SJSA1 (cell line): ENCODE data around the gene TRAK2. TPM values are rescaled to one million over a fixed set of nuclear protein-coding genes. Genes with fewer than 3 reads are reported as not detected.
A peak's percentile ranks its signal among the peaks of the same experiment; 100 is the strongest.

Source experiments
- DNase-seq, 2 experiments: peaks; one replicate each; pipeline ENCODE4 v3.0.0-alpha.2; 2015 to 2020; ENCODE audit warnings: low spot score in 2 of 2, low read depth in 1 of 2
- H3K27ac ChIP-seq: fragments of 250-450 bp; sonication (Bioruptor Pico); 2 replicates; pipeline ENCODE4 v1.5.1; 2020; ENCODE audit warnings: mild to moderate bottlenecking, moderate library complexity
- H3K27me3 ChIP-seq: fragments of 250-450 bp; sonication (Bioruptor Pico); replicated peaks from 2 replicates; pipeline ENCODE4 v1.5.1; 2020; ENCODE audit warnings: mild to moderate bottlenecking, moderate library complexity
- H3K36me3 ChIP-seq: fragments of 250-450 bp; sonication (Bioruptor Pico); 2 replicates; pipeline ENCODE4 v1.5.1; 2020; ENCODE audit warnings: mild to moderate bottlenecking
- H3K4me1 ChIP-seq: fragments of 250-450 bp; sonication (Bioruptor Pico); replicated peaks from 2 replicates; pipeline ENCODE4 v1.6.1; 2021; ENCODE audit warnings: mild to moderate bottlenecking
- H3K4me3 ChIP-seq: fragments of 250-450 bp; sonication (Bioruptor Pico); 2 replicates; pipeline ENCODE4 v1.5.1; 2020; ENCODE audit warnings: mild to moderate bottlenecking
- H3K9me3 ChIP-seq: fragments of 250-450 bp; sonication (Bioruptor Pico); replicated peaks from 2 replicates; pipeline ENCODE4 v1.5.1; 2020; ENCODE audit warnings: mild to moderate bottlenecking
- total RNA-seq: library from RNA; depleted of rRNA; stranded (reverse); fragments of >200 nt; shearing (Covaris generic); gene quantifications from 2 replicates; pipeline ENCODE4 v1.2.3, GENCODE V29; 2014

TRAK2 gene
- total RNA-seq, 1 experiment from 2014 or later = 39.8 TPM

- H3K27ac ChIP-seq = no peak overlapping the region
- H3K36me3 ChIP-seq = peaks cover 13% of the 10 kb centered on the region
- no peak overlapping the region for H3K4me3 ChIP-seq
- no peaks in the 10 kb centered on the region for H3K9me3 ChIP-seq
- H3K4me1 ChIP-seq = no peaks in the 10 kb centered on the region; the same call in 1 of the 2 replicates
- H3K27me3 ChIP-seq = no peaks in the 10 kb centered on the region
- DNase-seq = no peak
Observed at GRCh38 chr2:201466050-201466675, 14.9 kb upstream of the TRAK2 start.

- Histone ChIP-seq H3K9me3 (no peaks in the 10 kb centered on the region), H3K4me3 (no peak overlapping the region), H3K36me3 (peaks cover 12% of the 10 kb centered on the region), H3K4me1 (no peaks in the 10 kb centered on the region; the same call in 1 of the 2 replicates), H3K27ac (no peak overlapping the region), H3K27me3 (no peaks in the 10 kb centered on the region)
- DNase-seq = no peak
Observed at GRCh38 chr2:201465524-201465971, 14.3 kb upstream of the TRAK2 start.

- DNase-seq = no peak
- peaks cover 14% of the 10 kb centered on the region for H3K36me3 ChIP-seq
- no peaks in the 10 kb centered on the region for H3K27me3 ChIP-seq
- H3K4me3 ChIP-seq = no peak overlapping the region
- no peaks in the 10 kb centered on the region for H3K9me3 ChIP-seq
- no peaks in the 10 kb centered on the region; the same call in 1 of the 2 replicates for H3K4me1 ChIP-seq
- H3K27ac ChIP-seq = no peak overlapping the region
Observed at GRCh38 chr2:201464547-201464946, 13.3 kb upstream of the TRAK2 start.

GRCh38 chr2:201460532-201460931 lies 9.3 kb upstream of the TRAK2 start:
- H3K9me3 ChIP-seq = no peaks in the 10 kb centered on the region
- no peaks in the 10 kb centered on the region for H3K4me1 ChIP-seq
- no peak overlapping the region for H3K27ac ChIP-seq
- no peak overlapping the region for H3K4me3 ChIP-seq
- peaks cover 16% of the 10 kb centered on the region for H3K36me3 ChIP-seq
- no peaks in the 10 kb centered on the region for H3K27me3 ChIP-seq
- no peak for DNase-seq

GRCh38 chr2:201458381-201458780 lies 7.1 kb upstream of the TRAK2 start:
- Histone ChIP-seq H3K27ac (no peak overlapping the region), H3K36me3 (peaks cover 16% of the 10 kb centered on the region), H3K9me3 (no peaks in the 10 kb centered on the region), H3K27me3 (no peaks in the 10 kb centered on the region), H3K4me1 (no peaks in the 10 kb centered on the region), H3K4me3 (no peak overlapping the region)
- DNase-seq = no peak

- H3K4me1 ChIP-seq = peaks cover 5% of the 10 kb centered on the region; the same call in 1 of the 2 replicates
- H3K27me3 ChIP-seq = no peaks in the 10 kb centered on the region
- H3K27ac ChIP-seq = no peak overlapping the region
- DNase-seq = no peak
- H3K36me3 ChIP-seq = peaks cover 21% of the 10 kb centered on the region; the same call in 1 of the 2 replicates
- H3K4me3 ChIP-seq = no peak overlapping the region
- H3K9me3 ChIP-seq = no peaks in the 10 kb centered on the region
Observed at GRCh38 chr2:201452922-201453643, 1.8 kb upstream of the TRAK2 start.

- peak overlapping the region; percentile 86 for H3K4me3 ChIP-seq
- H3K27me3 ChIP-seq = no peaks in the 10 kb centered on the region
- no peaks in the 10 kb centered on the region for H3K9me3 ChIP-seq
- H3K36me3 ChIP-seq = peaks cover 21% of the 10 kb centered on the region; the same call in 1 of the 2 replicates
- DNase-seq = peak in 1 of 2 experiments; percentile 24
- peaks cover 5% of the 10 kb centered on the region; the same call in 1 of the 2 replicates for H3K4me1 ChIP-seq
- peak overlapping the region; percentile 42 for H3K27ac ChIP-seq
Observed at GRCh38 chr2:201452058-201452921, 1.0 kb upstream of the TRAK2 start.

- Histone ChIP-seq H3K9me3 (no peaks in the 10 kb centered on the region), H3K4me1 (peaks cover 5% of the 10 kb centered on the region; the same call in 1 of the 2 replicates), H3K36me3 (peaks cover 21% of the 10 kb centered on the region; the same call in 1 of the 2 replicates), H3K27ac (peak overlapping the region; percentile 40), H3K27me3 (no peaks in the 10 kb centered on the region), H3K4me3 (peak overlapping the region; percentile 86)
- DNase-seq = no peak
Observed at GRCh38 chr2:201450954-201451291, 335 bp downstream of the TRAK2 start.

- no peak for DNase-seq
- Histone ChIP-seq H3K9me3 (no peaks in the 10 kb centered on the region), H3K4me1 (peaks cover 5% of the 10 kb centered on the region; the same call in 1 of the 2 replicates)
Observed at GRCh38 chr2:201448701-201449100, 2.6 kb downstream of the TRAK2 start.

GRCh38 chr2:201448061-201448460 lies 3.2 kb downstream of the TRAK2 start:
- Histone ChIP-seq H3K36me3 (peaks cover 21% of the 10 kb centered on the region), H3K27me3 (no peaks in the 10 kb centered on the region)
- no peak for DNase-seq

More at GRCh38 chr2:201448701-201449100, 2.6 kb downstream of the TRAK2 start:
- peaks cover 21% of the 10 kb centered on the region; the same call in 1 of the 2 replicates for H3K36me3 ChIP-seq
- H3K27ac ChIP-seq = no peak overlapping the region
- H3K4me3 ChIP-seq = no peak overlapping the region
- no peaks in the 10 kb centered on the region for H3K27me3 ChIP-seq

GRCh38 chr2:201447086-201447485 lies 4.2 kb downstream of the TRAK2 start:
- Histone ChIP-seq H3K9me3 (no peaks in the 10 kb centered on the region), H3K27ac (no peak overlapping the region), H3K4me3 (no peak overlapping the region), H3K36me3 (peaks cover 21% of the 10 kb centered on the region), H3K4me1 (no peaks in the 10 kb centered on the region; the same call in 1 of the 2 replicates), H3K27me3 (no peaks in the 10 kb centered on the region)
- no peak for DNase-seq

More at GRCh38 chr2:201448061-201448460, 3.2 kb downstream of the TRAK2 start:
- no peaks in the 10 kb centered on the region for H3K9me3 ChIP-seq
- no peak overlapping the region for H3K27ac ChIP-seq
- H3K4me1 ChIP-seq = peaks cover 5% of the 10 kb centered on the region; the same call in 1 of the 2 replicates
- H3K4me3 ChIP-seq = no peak overlapping the region

GRCh38 chr2:201444746-201445465 lies 6.4 kb downstream of the TRAK2 start:
- Histone ChIP-seq H3K4me1 (no peaks in the 10 kb centered on the region), H3K9me3 (no peaks in the 10 kb centered on the region), H3K36me3 (peaks cover 10% of the 10 kb centered on the region), H3K4me3 (no peak overlapping the region), H3K27me3 (no peaks in the 10 kb centered on the region), H3K27ac (no peak overlapping the region)
- no peak for DNase-seq

GRCh38 chr2:201441409-201441808 lies 9.8 kb downstream of the TRAK2 start:
- Histone ChIP-seq H3K27ac (no peak overlapping the region), H3K27me3 (no peaks in the 10 kb centered on the region), H3K4me1 (peaks cover 9% of the 10 kb centered on the region), H3K36me3 (no peaks in the 10 kb centered on the region; the same call in none of the 2 replicates), H3K4me3 (no peak overlapping the region), H3K9me3 (no peaks in the 10 kb centered on the region)
- DNase-seq = no peak
